Hematopoietic multipotent progenitor cell treated with erythropoietin and hydrocortisone succinate and interleukin-3 and kit ligand, for 17 days (in vitro differentiated cells): Measurements from ENCODE around the gene MMP25.
"Not testable (repeated sequence)": the region's sequence is repeated elsewhere in the genome, so short reads cannot be mapped to it uniquely, and the experiment has no call there.

Experiments
- DNase-seq: peaks from one replicate; pipeline ENCODE4 v3.0.0-alpha.2; 2015; ENCODE audit warnings: low spot score

The MMP25 gene

DNA sequence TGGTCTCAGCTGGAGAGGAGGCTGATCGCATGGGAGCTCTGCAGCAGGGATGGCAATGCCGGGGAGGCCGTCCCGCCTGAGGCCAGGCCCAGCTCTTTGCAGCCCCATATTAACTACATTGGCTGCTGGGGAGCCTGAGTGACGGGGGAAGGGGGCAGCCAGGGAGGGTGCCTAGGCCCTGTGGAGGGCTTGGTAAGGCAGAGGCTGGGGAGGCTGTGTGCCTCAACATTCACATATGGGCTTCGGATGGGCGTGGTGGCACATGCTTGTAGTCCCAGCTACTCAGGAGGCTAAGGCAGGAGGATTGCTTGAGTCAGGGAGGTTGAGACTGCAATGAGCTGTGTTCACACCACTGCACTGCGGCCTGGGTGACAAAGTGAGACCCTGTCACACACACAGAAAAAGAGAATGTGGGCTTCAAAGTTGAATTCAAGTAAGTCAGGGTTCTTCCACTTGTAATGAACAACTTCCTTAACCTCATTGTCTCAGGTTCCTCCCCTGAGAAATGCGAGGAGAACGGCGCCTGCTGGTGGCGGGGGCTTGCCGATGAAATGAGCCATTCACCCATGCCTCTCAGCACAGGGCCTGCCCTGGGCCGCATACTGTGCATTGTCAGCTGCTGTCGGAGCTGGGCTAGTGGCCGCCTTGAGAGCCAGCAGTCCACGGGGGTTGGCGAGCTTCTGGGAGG, 26.4 kb downstream of the MMP25 start:
- DNase-seq: not testable (repeated sequence)

DNA sequence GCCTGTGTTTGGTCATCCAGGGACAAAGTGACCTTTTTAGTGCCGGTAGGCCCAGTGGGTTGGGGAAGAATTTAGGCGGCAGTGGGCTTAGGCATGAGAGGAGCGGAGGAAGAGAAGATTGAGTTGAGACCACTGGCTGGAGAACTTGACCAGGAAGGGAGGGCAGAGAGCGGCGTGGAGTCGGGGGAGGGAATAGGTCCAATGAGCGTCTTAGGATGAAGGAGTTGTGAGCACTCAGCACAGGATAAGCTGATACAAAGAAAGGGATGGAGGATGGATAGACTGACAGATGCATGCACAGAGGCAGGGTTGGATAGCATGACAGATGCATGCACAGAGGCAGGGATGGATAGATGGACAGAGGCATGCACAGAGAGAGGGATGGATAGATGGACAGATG, 27.1 kb downstream of the MMP25 start:
- no peak for DNase-seq

DNA sequence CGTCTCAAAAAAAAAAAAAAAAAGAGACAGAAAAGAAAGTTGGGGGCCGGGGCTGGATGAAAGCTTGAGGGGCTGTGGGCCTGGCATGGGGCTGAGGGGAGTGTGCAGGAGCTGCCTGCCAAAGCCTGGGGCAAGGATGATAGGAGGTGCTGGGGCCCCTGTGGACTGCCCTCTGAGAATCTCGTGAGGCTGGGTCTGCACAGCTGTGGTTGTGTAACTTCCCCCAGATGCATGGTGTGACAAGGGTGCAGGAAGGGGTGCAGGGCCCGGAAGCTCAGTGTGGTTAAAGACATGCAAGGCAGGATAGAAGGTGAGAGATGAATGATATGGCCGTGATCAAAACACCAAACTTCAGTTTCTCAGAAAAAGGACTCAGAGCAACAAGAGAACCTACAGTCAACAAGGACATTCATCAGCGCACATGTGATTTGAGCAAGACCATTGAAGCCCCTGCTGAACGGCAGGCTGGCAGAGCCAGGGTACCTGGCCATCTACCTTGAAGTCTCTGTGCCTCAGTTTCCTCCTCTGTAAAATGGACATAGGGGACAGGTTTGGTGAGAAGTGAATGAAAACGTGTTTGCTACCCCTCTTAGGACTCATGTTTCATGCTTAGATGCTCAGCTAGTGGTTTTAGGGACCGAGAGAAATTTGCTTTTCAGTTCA, 28.6 kb downstream of the MMP25 start:
- DNase-seq: no peak

DNA sequence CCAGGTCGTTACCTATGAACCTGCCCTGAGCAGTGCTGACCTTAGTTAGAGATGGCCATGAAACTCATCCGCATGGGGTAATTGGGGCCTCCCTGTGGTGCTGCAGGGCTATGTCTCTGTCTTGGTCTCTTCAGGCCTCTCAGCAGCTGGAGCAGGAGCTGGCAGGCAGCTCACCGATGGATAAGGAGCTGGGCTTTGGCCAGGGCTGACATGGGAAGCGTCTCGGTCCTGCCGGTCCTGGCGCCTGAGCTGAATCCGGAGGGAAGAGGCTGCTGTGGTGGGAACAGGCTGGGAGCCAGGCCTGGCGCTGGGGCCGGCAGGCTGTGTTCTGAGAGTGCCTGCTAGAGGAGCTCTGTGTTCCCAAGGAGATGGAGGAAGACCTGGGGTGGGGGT, 29.2 kb downstream of the MMP25 start:
- no peak for DNase-seq

- not testable (repeated sequence) for DNase-seq
These were observed 29.6 kb downstream of the MMP25 start for GRCh38 chr16:3075946-3076345.

DNA sequence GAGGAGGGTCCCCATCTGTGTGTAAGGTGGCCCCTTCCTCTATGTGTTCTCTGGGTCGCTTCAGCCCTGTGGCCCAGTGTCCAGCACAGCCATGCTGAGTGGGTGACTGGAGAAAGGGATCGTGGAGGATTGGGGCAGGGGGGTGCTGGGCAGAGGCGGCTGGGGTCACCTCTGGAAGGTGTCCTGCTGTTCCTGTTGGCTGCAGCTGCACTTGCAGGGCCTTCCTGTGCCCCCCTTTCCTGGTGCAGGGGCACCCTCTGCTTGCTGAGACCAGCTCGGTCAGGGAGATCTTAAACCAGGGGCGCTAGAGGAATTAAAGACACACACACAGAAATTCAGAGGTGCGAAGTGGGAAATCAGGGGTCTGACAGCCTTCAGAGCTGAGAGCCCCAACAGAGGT, 30.2 kb downstream of the MMP25 start:
- no peak for DNase-seq

- DNase-seq: no peak
These were observed 33.7 kb downstream of the MMP25 start for GRCh38 chr16:3080024-3080423.

DNA sequence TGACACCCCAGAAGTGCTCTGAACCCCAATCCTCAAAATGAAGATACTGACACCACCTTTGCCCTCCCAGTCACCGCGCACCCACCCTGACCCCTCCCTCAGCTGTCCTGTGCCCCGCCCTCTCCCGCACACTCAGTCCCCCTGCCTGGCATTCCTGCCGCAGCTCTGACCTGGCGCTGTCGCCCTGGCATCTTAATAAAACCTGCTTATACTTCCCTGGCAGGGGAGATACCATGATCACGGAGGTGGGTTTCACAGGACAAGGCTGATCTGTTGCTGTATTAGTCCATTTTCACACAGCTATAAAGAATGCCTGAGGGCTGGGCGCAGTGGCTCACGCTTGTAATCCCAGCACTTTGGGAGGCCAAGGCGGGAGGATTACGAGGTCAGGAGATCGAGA, 35.6 kb downstream of the MMP25 start:
- DNase-seq: not testable (repeated sequence)

DNA sequence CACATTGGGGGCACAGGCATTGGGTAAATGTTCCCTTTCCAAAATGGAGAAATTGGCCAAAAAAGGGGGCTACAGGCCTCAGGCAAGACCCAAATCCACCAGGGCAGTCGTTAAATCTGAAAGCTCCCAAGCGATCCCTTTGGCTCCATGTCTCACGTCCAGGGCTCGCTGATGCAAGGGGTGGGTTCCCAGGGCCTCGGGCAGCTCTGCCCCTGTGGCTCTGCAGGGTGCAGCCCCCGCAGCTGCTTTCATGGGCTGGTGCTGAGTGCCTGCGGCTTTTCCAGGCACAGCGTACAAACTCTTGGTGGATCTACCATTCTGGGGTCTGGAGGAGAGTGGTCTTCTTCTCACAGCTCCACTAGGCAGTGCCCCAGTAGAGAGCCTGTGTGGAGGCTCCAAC, 37.0 kb downstream of the MMP25 start:
- DNase-seq: not testable (repeated sequence)

GRCh38 chr16:3084491-3084890, 38.1 kb downstream of the MMP25 start:
- no peak for DNase-seq

DNA sequence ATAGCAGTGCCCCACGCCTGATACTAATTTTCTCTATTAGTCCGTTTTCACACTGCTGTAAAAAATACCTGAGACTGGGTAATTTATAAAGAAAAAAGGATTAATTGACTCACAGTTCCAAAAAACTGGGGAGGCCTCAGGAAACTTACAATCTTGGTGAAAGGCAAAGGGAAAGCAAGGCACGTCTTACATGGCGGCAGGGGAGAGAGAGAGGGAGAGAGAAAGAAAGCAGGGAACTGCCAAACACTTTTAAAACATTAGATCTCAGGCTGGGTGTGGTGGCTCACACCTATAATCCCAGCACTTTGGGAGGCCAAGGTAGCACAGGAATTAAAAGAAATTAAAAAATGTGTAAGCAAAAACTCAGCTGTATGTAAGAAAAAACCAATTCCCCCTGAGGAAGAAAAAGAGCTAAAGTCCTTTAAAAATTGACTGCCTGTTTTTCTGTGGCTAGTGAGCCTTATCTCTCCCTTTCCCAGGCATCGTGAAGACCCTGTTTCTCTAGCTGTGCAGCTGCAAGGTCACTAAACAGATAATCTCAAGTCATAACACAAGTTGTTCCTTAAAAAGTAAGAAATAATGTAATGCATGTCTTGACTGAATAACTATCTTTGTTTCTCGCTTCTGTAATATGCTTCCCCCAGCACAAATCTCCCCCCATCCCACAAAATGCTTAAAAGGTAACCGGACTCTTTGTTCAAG, 38.8 kb downstream of the MMP25 start:
- no peak for DNase-seq

DNA sequence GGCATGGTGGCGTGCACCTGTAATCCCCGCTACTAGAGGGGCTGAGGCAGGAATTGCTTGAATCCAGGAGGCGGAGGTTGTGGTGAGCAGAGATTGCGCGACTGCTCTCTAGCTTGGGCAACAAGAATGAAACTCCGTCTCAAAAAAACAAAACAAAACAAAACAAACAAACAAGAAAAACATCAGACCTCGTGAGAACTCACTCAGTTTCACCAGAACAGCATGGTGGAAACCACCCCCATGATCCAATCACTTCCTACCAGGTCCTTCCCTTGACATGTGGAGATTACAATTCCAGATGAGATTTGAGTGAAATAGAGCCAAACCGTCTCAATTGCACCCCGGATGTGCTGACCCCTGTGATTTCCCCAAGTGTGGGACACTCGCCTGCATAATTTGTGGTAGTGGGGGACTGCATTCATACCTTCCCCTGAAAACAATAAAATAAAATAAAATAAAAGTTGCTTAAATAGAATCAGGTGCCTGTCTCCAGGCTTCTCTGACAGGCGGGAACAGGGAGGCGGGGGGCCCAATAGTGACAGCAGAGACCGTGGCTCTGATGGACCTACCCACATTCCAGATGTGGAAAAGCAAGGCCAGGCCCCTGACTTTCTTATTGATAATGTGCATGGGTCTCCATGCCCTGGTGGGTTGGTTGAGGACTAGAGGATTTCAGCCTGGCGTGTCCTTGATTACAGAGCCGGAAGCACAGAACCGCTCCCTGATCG, 39.7 kb downstream of the MMP25 start:
- no peak for DNase-seq

DNA sequence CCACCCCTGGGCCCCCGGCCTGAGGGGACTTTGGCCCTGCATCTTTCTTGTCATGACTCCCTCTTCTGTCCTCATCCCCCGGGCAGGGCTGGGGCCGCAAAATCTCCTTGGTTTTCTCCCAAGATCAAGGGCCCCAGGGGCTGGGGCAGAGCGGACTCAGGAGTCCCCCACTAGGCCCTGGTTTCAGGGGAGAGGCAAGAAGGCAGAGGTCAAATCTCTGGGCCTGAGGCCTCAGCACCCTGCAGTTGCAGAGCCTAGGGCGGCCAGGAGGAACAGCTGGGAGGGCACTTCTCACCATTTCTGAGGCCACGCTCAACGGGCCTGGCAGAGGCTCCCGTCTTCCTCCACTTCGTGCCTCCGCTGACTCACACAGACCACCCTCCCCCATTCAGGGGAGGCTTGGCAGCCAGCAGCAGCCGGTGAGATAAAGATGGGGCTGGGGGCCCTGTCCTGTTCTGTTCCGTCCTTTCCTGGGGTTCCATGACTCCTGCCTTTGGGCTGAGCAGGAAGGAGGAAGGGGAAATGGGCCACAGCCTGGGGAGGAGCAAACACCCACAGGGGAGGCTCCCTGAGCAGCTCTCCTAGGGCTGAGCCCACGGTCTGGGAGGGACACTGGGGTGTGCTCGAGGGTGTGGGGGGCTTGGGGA, 40.4 kb downstream of the MMP25 start:
- DNase-seq: no peak

DNA sequence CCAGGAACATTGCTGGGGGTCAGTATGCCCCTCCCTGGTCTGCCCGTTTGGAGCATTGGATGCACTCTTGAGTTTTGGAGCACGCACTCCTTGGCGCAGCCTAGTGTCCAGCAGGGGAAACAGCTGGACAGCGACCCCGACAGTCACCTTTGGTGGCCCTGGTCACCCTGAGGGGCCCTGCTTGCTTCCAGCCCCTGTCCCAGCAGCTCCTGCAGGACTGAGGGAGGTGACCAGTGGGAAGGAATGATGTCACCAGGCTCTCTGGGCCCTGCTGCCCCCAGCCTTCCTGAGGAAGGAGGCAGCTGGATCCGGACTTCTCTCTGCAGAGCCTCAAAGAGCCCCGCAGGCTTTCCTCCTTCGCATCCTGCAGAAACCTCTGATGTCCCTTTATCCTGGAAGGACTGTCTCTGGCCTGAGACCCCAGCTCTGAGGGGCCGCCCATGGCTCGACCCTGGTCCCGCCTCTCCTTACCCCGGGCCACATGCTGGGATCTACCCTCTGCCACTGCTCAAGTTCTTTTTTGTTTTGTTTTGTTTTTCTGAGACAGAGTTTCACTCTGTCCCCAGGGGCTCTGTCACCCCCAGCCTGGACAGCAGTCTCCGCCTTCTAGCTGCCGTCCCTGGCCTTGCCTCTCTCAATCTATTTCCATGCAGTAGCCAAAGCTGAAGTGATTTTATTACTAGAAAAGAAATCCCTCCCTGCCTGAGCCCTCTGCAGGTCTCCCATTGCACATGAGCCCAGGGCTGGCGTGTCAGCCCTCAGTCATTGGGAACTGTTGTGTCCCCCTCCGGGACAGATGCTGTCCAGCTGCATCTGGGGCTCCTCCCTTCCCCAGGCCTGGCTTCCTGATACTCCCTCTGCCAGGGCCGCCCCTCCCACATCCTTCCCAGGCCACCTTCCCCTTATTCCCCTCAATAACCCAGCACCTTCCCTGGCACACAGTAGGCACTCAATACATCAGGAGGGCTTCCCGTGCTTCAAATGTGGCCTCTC, 41.2 kb downstream of the MMP25 start:
- DNase-seq: no peak

DNA sequence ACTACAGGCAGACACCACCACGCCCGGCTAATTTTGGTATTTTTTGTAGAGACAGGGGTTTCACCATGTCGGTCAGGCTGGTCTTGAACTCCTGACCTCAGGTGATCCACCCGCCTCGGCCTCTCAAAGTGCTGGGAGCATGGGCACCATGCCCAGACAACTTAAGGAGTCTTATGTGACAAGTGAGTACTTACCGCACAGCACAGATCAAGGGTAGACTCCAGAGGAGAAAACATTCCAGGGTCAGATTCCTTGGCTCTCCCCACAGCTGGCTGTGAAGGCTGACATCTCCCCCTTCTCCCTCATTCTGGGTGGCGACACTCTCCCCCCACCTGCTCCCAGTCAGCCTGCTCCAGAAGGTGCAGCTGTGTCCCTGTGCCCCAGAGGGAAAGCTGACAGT, 42.1 kb downstream of the MMP25 start:
- DNase-seq: no peak

GRCh38 chr16:3088925-3089716, 42.8 kb downstream of the MMP25 start:
- no peak for DNase-seq

- DNase-seq: no peak
These were observed 43.6 kb downstream of the MMP25 start for GRCh38 chr16:3089717-3090592.

GRCh38 chr16:3091551-3091950, 45.2 kb downstream of the MMP25 start:
- DNase-seq: no peak

GRCh38 chr16:3092501-3092941, 46.2 kb downstream of the MMP25 start:
- DNase-seq: no peak
